SK-N-SH treated with all-trans-retinoic acid at 6 μM for 48 hours (cell line): Measurements from ENCODE around the gene MUC2.

Source experiments
- CSDC2 ChIP-seq: fragments of 250-450 bp; sonication (Bioruptor Pico); IDR thresholded peaks from 2 replicates; pipeline ENCODE4 v1.5.0; 2020; ENCODE audit warnings: mild to moderate bottlenecking, moderate library complexity
- GLIS3 ChIP-seq: fragments of 250-450 bp; sonication (Bioruptor Pico); IDR thresholded peaks from 2 replicates; pipeline ENCODE4 v1.5.0; 2020; ENCODE audit warnings: mild to moderate bottlenecking, moderate library complexity
- ISL1 ChIP-seq: fragments of 250-450 bp; sonication (Bioruptor Pico); IDR thresholded peaks from 2 replicates; pipeline ENCODE4 v2.1.2; 2022; ENCODE audit warnings: mild to moderate bottlenecking, moderate library complexity
- PPARA ChIP-seq: fragments of 250-450 bp; sonication (Bioruptor Pico); IDR thresholded peaks from 2 replicates; pipeline ENCODE4 v1.5.0; 2020; ENCODE audit warnings: mild to moderate bottlenecking, borderline replicate concordance
- RARB ChIP-seq: fragments of 250-450 bp; sonication (Bioruptor Pico); IDR thresholded peaks from 2 replicates; pipeline ENCODE4 v1.8.0; 2021; ENCODE audit warnings: mild to moderate bottlenecking, moderate library complexity
- TCF4 ChIP-seq: fragments of 250-450 bp; sonication (Bioruptor Pico); IDR thresholded peaks from 2 replicates; pipeline ENCODE4 v1.8.0; 2021; ENCODE audit warnings: mild to moderate bottlenecking, moderate library complexity, borderline replicate concordance
- TOX ChIP-seq: fragments of 250-450 bp; sonication (Bioruptor Pico); IDR thresholded peaks from 2 replicates; pipeline ENCODE4 v1.8.0; 2021; ENCODE audit warnings: mild to moderate bottlenecking, moderate library complexity, borderline replicate concordance
- ZFP30 ChIP-seq: fragments of 450-650 bp; formaldehyde crosslinking; IDR thresholded peaks from 2 replicates; pipeline ENCODE4 v1.5.0; 2022; ENCODE audit warnings: mild to moderate bottlenecking, moderate library complexity
- ZNF70 ChIP-seq: fragments of 450-650 bp; formaldehyde crosslinking; IDR thresholded peaks from 2 replicates; pipeline ENCODE4 v1.5.0; 2020; ENCODE audit warnings: mild to moderate bottlenecking, moderate library complexity
- ZNF8 ChIP-seq: fragments of 450-650 bp; formaldehyde crosslinking; IDR thresholded peaks from 2 replicates; pipeline ENCODE4 v1.5.0; 2020; ENCODE audit warnings: mild to moderate bottlenecking, moderate library complexity
- TF ChIP-seq, protein P1 (sequence below): fragments of 250-450 bp; sonication (Bioruptor Pico); IDR thresholded peaks from 2 replicates; pipeline ENCODE4 v1.8.0; 2020; ENCODE audit warnings: mild to moderate bottlenecking, moderate library complexity, borderline replicate concordance
- TF ChIP-seq, protein P2 (sequence below): fragments of 250-450 bp; sonication (Bioruptor Pico); IDR thresholded peaks from 2 replicates; pipeline ENCODE4 v1.5.1; 2020; ENCODE audit warnings: low read depth, mild to moderate bottlenecking, moderate library complexity
- TF ChIP-seq, protein P3 (sequence below): fragments of 250-450 bp; sonication (Bioruptor Pico); IDR thresholded peaks from 2 replicates; pipeline ENCODE4 v1.5.1; 2021; ENCODE audit warnings: mild to moderate bottlenecking, moderate library complexity
- TF ChIP-seq, protein P4 (sequence below): fragments of 250-450 bp; sonication (Bioruptor Pico); IDR thresholded peaks from 2 replicates; pipeline ENCODE4 v1.5.0; 2020; ENCODE audit warnings: mild to moderate bottlenecking, moderate library complexity

DNA sequence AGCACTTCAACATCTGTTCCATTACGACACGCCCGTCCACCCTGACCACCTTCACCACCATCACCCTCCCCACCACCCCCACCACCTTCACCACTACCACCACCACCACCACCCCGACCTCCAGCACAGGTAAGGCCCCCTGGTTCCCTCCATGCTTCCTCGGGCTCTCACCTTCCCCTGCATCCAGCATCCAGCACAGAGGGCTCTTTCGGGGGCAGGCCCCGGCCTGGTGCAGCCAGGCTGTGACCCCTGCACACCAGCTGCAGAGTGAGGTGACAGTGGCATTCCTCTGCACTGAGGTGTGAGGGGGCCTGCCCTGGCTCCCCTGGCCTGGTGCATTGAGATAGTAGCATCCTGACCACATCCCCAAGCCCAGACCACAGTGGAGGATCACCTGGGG is 18.2 kb downstream of the MUC2 start:
- TF ChIP-seq ISL1 (CRISPR knock-in tag) (no peak), RARB (no peak), ZFP30 (CRISPR knock-in tag) (no peak), GLIS3 (CRISPR knock-in tag) (no peak), ZNF70 (CRISPR knock-in tag) (no peak), PPARA (no peak), CSDC2 (CRISPR knock-in tag) (no peak), ZNF8 (no peak), TOX (CRISPR knock-in tag) (no peak), TCF4 (CRISPR knock-in tag) (no peak)
- TF ChIP-seq, protein P1, sequence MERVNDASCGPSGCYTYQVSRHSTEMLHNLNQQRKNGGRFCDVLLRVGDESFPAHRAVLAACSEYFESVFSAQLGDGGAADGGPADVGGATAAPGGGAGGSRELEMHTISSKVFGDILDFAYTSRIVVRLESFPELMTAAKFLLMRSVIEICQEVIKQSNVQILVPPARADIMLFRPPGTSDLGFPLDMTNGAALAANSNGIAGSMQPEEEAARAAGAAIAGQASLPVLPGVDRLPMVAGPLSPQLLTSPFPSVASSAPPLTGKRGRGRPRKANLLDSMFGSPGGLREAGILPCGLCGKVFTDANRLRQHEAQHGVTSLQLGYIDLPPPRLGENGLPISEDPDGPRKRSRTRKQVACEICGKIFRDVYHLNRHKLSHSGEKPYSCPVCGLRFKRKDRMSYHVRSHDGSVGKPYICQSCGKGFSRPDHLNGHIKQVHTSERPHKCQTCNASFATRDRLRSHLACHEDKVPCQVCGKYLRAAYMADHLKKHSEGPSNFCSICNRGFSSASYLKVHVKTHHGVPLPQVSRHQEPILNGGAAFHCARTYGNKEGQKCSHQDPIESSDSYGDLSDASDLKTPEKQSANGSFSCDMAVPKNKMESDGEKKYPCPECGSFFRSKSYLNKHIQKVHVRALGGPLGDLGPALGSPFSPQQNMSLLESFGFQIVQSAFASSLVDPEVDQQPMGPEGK, result no peak
- TF ChIP-seq, protein P2, sequence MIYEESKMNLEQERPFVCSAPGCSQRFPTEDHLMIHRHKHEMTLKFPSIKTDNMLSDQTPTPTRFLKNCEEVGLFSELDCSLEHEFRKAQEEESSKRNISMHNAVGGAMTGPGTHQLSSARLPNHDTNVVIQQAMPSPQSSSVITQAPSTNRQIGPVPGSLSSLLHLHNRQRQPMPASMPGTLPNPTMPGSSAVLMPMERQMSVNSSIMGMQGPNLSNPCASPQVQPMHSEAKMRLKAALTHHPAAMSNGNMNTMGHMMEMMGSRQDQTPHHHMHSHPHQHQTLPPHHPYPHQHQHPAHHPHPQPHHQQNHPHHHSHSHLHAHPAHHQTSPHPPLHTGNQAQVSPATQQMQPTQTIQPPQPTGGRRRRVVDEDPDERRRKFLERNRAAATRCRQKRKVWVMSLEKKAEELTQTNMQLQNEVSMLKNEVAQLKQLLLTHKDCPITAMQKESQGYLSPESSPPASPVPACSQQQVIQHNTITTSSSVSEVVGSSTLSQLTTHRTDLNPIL, result no peak
- TF ChIP-seq, protein P3, sequence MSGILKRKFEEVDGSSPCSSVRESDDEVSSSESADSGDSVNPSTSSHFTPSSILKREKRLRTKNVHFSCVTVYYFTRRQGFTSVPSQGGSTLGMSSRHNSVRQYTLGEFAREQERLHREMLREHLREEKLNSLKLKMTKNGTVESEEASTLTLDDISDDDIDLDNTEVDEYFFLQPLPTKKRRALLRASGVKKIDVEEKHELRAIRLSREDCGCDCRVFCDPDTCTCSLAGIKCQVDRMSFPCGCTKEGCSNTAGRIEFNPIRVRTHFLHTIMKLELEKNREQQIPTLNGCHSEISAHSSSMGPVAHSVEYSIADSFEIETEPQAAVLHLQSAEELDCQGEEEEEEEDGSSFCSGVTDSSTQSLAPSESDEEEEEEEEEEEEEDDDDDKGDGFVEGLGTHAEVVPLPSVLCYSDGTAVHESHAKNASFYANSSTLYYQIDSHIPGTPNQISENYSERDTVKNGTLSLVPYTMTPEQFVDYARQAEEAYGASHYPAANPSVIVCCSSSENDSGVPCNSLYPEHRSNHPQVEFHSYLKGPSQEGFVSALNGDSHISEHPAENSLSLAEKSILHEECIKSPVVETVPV (CRISPR knock-in tag), result no peak
- TF ChIP-seq, protein P4, sequence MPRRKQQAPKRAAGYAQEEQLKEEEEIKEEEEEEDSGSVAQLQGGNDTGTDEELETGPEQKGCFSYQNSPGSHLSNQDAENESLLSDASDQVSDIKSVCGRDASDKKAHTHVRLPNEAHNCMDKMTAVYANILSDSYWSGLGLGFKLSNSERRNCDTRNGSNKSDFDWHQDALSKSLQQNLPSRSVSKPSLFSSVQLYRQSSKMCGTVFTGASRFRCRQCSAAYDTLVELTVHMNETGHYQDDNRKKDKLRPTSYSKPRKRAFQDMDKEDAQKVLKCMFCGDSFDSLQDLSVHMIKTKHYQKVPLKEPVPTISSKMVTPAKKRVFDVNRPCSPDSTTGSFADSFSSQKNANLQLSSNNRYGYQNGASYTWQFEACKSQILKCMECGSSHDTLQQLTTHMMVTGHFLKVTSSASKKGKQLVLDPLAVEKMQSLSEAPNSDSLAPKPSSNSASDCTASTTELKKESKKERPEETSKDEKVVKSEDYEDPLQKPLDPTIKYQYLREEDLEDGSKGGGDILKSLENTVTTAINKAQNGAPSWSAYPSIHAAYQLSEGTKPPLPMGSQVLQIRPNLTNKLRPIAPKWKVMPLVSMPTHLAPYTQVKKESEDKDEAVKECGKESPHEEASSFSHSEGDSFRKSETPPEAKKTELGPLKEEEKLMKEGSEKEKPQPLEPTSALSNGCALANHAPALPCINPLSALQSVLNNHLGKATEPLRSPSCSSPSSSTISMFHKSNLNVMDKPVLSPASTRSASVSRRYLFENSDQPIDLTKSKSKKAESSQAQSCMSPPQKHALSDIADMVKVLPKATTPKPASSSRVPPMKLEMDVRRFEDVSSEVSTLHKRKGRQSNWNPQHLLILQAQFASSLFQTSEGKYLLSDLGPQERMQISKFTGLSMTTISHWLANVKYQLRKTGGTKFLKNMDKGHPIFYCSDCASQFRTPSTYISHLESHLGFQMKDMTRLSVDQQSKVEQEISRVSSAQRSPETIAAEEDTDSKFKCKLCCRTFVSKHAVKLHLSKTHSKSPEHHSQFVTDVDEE (CRISPR knock-in tag), result no peak
